Activated naive CD8-positive, alpha-beta T cell (primary cell): Measurements from ENCODE around the gene AADACL4.

ENCODE experiments used
- H3K27ac Mint-ChIP-seq: one replicate; pipeline ENCODE4 v1.8.0; 2021; ENCODE audit warnings: mixed read lengths
- H3K27me3 Mint-ChIP-seq: one replicate; pipeline ENCODE4 v1.8.0; 2021; ENCODE audit warnings: mixed read lengths
- H3K36me3 Mint-ChIP-seq: one replicate; pipeline ENCODE4 v1.8.0; 2021; ENCODE audit warnings: mixed read lengths
- H3K4me1 Mint-ChIP-seq: one replicate; pipeline ENCODE4 v1.8.0; 2021; ENCODE audit warnings: low read depth, mixed read lengths
- H3K4me3 Mint-ChIP-seq: one replicate; pipeline ENCODE4 v1.8.0; 2021; ENCODE audit warnings: mild to moderate bottlenecking, mixed read lengths
- H3K9me3 Mint-ChIP-seq: one replicate; pipeline ENCODE4 v1.8.0; 2021; ENCODE audit warnings: low read depth, mixed read lengths

The AADACL4 gene

GRCh38 chr1:12643785-12644184 is at the start of gene AADACL4:
Gene AADACL4, plus strand, starts transcription at chr1:12644085. Its CDS starts 462 bp downstream, at chr1:12644547.
- H3K4me1 Mint-ChIP-seq: no peaks in the 10 kb centered on the region
- H3K27me3 Mint-ChIP-seq: peaks cover 2% of the 10 kb centered on the region
- H3K4me3 Mint-ChIP-seq: no peak within 1 kb of the TSS
- no peak within 1 kb of the TSS for H3K27ac Mint-ChIP-seq
- peaks cover 5% of the 10 kb centered on the region for H3K36me3 Mint-ChIP-seq
- peaks cover 17% of the 10 kb centered on the region for H3K9me3 Mint-ChIP-seq

- H3K4me1 Mint-ChIP-seq: peaks cover 45% of the 10 kb centered on the region
- H3K9me3 Mint-ChIP-seq: no peaks in the 10 kb centered on the region
- H3K27ac Mint-ChIP-seq: peak overlapping the region; percentile 91
- no peaks in the 10 kb centered on the region for H3K27me3 Mint-ChIP-seq
- H3K4me3 Mint-ChIP-seq: peak overlapping the region; percentile 85
- peaks cover 3% of the 10 kb centered on the region for H3K36me3 Mint-ChIP-seq
Measured at GRCh38 chr1:12594490-12594889, 49.4 kb upstream of the AADACL4 start.

- peak overlapping the region; percentile 85 for H3K4me3 Mint-ChIP-seq
- H3K27me3 Mint-ChIP-seq: no peaks in the 10 kb centered on the region
- peak overlapping the region; percentile 91 for H3K27ac Mint-ChIP-seq
- peaks cover 3% of the 10 kb centered on the region for H3K36me3 Mint-ChIP-seq
- peaks cover 49% of the 10 kb centered on the region for H3K4me1 Mint-ChIP-seq
- H3K9me3 Mint-ChIP-seq: no peaks in the 10 kb centered on the region
Measured at GRCh38 chr1:12594966-12595756, 48.7 kb upstream of the AADACL4 start.

DNA sequence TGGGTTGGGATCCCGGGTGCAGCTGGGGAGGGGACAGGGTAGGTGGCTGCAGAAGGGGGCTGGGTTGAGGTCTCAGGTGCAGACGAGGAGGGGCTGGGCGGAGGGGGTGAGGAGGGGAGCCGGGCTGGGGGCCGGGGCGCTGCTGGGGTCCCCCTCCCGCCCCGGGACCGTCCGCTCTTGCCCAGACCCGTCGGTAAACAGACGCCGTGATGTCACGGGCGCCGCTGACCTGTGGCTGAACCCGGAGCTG is 48.2 kb upstream of the AADACL4 start:
- H3K36me3 Mint-ChIP-seq: peaks cover 3% of the 10 kb centered on the region
- no peaks in the 10 kb centered on the region for H3K27me3 Mint-ChIP-seq
- H3K4me1 Mint-ChIP-seq: peaks cover 54% of the 10 kb centered on the region
- H3K27ac Mint-ChIP-seq: no peak overlapping the region
- H3K9me3 Mint-ChIP-seq: no peaks in the 10 kb centered on the region
- peak overlapping the region; percentile 54 for H3K4me3 Mint-ChIP-seq

GRCh38 chr1:12596007-12596821 is 47.7 kb upstream of the AADACL4 start:
- Mint-ChIP-seq H3K9me3 (no peaks in the 10 kb centered on the region), H3K4me3 (peak overlapping the region; percentile 54), H3K4me1 (peaks cover 56% of the 10 kb centered on the region), H3K27ac (peak overlapping the region; percentile 54), H3K36me3 (peaks cover 3% of the 10 kb centered on the region), H3K27me3 (no peaks in the 10 kb centered on the region)

DNA sequence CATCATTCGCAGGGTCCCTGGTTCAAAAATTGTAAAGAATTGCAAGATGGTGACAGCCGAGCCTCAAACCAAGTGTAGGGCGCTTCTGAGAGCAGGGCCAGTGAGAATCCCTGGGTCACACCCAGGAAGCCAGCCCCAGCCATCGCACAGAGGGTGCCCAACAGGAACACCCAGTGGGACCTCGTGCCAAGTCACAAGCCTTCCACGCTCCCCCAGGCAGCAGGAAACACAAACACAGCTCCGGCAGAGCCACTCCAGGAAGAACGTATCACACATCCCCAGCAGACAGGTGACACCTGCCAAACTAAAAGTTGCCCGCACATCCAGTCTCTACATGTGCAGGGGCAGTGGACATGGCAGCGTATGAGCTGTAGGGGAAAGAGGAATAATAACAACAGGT is 46.1 kb upstream of the AADACL4 start:
- peaks cover 60% of the 10 kb centered on the region for H3K4me1 Mint-ChIP-seq
- no peaks in the 10 kb centered on the region for H3K27me3 Mint-ChIP-seq
- H3K27ac Mint-ChIP-seq: peak overlapping the region; percentile 83
- H3K4me3 Mint-ChIP-seq: peak overlapping the region; percentile 51
- no peaks in the 10 kb centered on the region for H3K36me3 Mint-ChIP-seq
- H3K9me3 Mint-ChIP-seq: no peaks in the 10 kb centered on the region

DNA sequence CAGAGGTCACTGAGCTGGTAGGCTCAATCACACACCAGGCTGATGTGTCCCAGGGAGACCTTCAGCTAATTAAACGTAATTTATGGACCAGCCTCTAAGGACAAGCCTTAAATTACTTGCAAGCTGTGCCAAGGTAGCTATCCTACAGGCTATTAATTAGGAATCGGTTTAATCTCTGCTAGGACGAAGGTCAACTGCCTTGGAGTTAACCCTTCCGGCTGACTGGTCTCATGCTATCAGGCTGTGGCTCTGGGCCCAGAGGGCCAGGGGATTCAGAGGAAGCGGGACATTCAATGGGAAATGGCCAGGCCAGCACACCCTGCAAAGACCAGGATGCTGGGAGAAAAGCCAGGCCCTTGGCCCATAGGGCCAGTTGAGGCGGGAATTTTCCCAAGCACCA is 44.9 kb upstream of the AADACL4 start:
- no peaks in the 10 kb centered on the region for H3K27me3 Mint-ChIP-seq
- no peaks in the 10 kb centered on the region for H3K9me3 Mint-ChIP-seq
- peak overlapping the region; percentile 50 for H3K27ac Mint-ChIP-seq
- H3K36me3 Mint-ChIP-seq: peaks cover under 1% of the 10 kb centered on the region
- peaks cover 64% of the 10 kb centered on the region for H3K4me1 Mint-ChIP-seq
- no peak overlapping the region for H3K4me3 Mint-ChIP-seq

DNA sequence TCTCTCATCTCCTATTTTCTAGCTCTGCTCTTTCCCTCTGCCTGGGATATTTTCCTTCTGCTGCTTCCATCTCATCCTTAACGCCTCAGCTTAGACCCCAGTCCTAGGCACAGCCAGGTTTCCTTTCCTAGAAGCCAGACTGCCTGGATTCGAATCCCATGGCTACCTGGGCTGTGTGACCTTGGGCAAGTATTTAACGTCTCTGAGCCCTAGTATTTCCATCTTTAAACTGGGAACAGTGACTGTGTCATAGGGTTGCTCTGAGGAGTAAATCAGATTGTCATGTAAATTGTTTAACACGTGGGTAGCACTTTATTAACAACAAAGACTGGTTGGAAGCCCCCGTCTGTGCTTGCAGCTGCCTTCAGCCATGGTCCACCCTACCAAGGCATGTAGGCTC is 44.2 kb upstream of the AADACL4 start:
- peaks cover 7% of the 10 kb centered on the region for H3K36me3 Mint-ChIP-seq
- H3K9me3 Mint-ChIP-seq: no peaks in the 10 kb centered on the region
- H3K4me1 Mint-ChIP-seq: peaks cover 64% of the 10 kb centered on the region
- H3K27ac Mint-ChIP-seq: peak overlapping the region; percentile 35
- no peak overlapping the region for H3K4me3 Mint-ChIP-seq
- no peaks in the 10 kb centered on the region for H3K27me3 Mint-ChIP-seq

- peaks cover 68% of the 10 kb centered on the region for H3K4me1 Mint-ChIP-seq
- no peaks in the 10 kb centered on the region for H3K27me3 Mint-ChIP-seq
- no peaks in the 10 kb centered on the region for H3K9me3 Mint-ChIP-seq
- no peak overlapping the region for H3K4me3 Mint-ChIP-seq
- no peak overlapping the region for H3K27ac Mint-ChIP-seq
- H3K36me3 Mint-ChIP-seq: peaks cover 7% of the 10 kb centered on the region
Measured at GRCh38 chr1:12600335-12600734, 43.5 kb upstream of the AADACL4 start.

- H3K27me3 Mint-ChIP-seq: no peaks in the 10 kb centered on the region
- peaks cover 10% of the 10 kb centered on the region for H3K36me3 Mint-ChIP-seq
- H3K27ac Mint-ChIP-seq: peak overlapping the region; percentile 73
- no peak overlapping the region for H3K4me3 Mint-ChIP-seq
- no peaks in the 10 kb centered on the region for H3K9me3 Mint-ChIP-seq
- peaks cover 71% of the 10 kb centered on the region for H3K4me1 Mint-ChIP-seq
Measured at GRCh38 chr1:12600880-12601633, 42.8 kb upstream of the AADACL4 start.

DNA sequence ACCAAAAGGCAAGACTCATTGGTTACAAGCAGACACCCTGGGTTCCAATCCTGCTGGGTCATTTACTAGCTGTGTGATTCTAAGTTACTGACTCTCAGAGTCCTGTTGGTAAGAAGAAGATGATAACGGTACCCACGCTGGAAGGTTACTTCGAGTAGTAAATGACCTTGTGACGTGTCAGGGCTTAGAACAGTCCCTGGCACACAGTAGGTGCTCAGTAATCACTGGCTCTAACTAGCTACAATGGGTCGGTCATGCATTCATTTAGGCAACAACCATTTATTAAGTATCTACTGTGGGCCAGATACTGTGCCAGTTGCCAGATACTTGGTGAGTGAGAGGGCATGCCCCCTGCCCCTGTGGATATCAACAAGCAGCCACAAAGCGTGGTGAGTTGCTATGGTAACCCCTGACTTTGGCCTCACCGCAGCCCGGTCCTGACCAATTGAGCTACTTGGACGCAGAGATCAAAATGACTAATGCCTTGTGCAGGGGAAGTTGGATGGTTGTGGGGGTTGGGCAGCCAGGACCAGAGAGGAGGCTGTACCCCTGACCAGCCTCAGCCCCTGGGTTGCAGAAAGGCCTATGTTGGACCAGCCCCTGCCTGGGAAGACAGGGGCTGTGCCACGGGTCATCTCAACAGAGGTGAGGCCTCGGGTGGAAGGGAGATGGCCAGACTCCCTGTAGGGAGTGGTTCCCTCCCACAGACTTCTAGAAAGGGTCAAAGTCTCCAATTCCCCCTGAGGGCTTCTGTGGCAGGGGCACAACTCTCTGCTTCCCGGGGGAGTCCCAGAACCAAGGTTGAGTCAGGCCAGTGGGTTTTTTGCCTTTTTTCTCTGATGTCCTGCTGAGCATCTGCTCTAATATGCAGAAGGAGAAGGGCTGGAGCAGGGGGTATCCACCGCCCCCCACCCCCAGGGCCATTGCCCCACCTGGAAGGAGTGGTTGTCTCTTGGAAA is 41.9 kb upstream of the AADACL4 start:
- no peaks in the 10 kb centered on the region for H3K9me3 Mint-ChIP-seq
- no peak overlapping the region for H3K4me3 Mint-ChIP-seq

DNA sequence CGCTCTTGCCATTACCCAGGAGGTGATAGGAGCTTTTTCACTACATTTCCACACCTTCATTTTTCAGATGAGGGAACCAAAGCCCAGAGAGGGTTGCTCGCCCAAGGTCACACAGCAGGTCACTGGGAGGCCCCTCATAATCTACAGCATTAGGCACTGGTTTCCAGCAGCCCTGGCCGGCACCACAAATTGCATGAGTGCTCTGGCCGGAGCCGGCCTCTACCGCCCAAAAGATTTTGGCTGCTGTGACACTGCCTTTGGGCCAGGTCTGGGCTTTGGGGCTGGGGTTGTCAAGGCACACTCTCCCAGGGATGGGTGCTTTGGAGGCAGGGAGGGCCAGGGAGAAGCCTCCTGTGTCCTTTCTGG is 41.2 kb upstream of the AADACL4 start:
- Mint-ChIP-seq H3K36me3 (peaks cover 15% of the 10 kb centered on the region), H3K4me1 (peaks cover 68% of the 10 kb centered on the region), H3K4me3 (peak overlapping the region; percentile 35), H3K27ac (no peak overlapping the region), H3K9me3 (no peaks in the 10 kb centered on the region), H3K27me3 (no peaks in the 10 kb centered on the region)

More for the DNA sequence above, 41.9 kb upstream of the AADACL4 start:
- peak overlapping the region; percentile 73 for H3K27ac Mint-ChIP-seq
- H3K4me1 Mint-ChIP-seq: peaks cover 68% of the 10 kb centered on the region
- no peaks in the 10 kb centered on the region for H3K27me3 Mint-ChIP-seq
- H3K36me3 Mint-ChIP-seq: peaks cover 10% of the 10 kb centered on the region

DNA sequence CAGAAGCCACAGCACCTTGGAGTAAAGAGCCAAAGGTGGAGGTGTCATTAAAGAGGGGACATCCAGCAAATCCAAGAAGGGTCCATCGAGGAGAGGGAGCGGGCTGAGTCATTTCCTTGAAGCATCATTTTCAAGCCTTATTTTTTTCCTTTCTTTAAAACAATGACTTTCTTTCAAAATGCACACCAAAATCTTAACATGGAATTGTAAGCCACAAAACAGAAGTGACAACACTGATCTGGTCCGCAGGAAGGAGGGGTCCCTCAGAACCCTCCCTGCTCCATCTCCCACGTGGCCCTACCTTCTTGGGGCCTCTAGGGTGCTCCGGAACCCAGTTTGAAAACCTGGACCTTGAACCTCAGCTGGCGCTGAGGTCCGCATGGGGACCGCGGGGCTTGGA is 40.7 kb upstream of the AADACL4 start:
- Mint-ChIP-seq H3K9me3 (no peaks in the 10 kb centered on the region), H3K27me3 (no peaks in the 10 kb centered on the region), H3K36me3 (peaks cover 19% of the 10 kb centered on the region), H3K4me3 (peak overlapping the region; percentile 35), H3K4me1 (peaks cover 65% of the 10 kb centered on the region), H3K27ac (peak overlapping the region; percentile 94)
